Right lobe of liver (tissue), 4 donors: ENCODE data around the gene PLEKHA3.

Experiments
- POLR2A ChIP-seq: fragments of 450-650 bp; IDR thresholded peaks from one replicate; pipeline ENCODE4 v1.6.1; 2017; ENCODE audit warnings: antibody characterized with exemption, mild to moderate bottlenecking
- TF ChIP-seq, protein P1 (sequence below), 4 donors: fragments of 200-600 bp in 3 of 4; fragments of 450-650 bp in 1 of 4; IDR thresholded peaks; one replicate each; pipeline versions ENCODE4 v1.5.1 to v1.8.0; 2016 to 2022; ENCODE audit warnings: antibody characterized with exemption in 4 of 4, mild to moderate bottlenecking in 2 of 4
- donor health status: DM: no; HTN: no; CAD: no.
- donor health status: DM: no; HTN: no; CAD: no.
- donor health status: DM: no; HTN: yes; CAD: no.

DNA sequence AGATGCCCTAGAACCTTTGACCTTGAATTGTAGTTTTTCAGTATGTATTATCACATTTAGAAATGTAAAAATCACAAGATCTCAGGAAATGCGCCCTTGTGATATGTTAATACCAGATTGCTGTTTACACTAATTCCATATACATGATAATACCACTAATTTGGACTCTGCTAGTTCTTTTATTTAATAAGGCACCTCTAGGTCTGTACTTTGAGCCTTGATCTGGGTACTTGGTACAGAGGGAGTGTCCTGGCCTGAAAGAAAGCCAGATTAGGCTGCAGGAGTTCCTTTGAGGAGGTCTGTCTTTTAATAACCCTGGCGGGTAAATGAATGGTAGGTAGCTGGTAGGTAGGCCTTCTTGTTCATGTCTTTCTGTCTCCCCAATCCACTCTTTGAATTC is 26.3 kb downstream of the PLEKHA3 start:
- TF ChIP-seq, protein P1, sequence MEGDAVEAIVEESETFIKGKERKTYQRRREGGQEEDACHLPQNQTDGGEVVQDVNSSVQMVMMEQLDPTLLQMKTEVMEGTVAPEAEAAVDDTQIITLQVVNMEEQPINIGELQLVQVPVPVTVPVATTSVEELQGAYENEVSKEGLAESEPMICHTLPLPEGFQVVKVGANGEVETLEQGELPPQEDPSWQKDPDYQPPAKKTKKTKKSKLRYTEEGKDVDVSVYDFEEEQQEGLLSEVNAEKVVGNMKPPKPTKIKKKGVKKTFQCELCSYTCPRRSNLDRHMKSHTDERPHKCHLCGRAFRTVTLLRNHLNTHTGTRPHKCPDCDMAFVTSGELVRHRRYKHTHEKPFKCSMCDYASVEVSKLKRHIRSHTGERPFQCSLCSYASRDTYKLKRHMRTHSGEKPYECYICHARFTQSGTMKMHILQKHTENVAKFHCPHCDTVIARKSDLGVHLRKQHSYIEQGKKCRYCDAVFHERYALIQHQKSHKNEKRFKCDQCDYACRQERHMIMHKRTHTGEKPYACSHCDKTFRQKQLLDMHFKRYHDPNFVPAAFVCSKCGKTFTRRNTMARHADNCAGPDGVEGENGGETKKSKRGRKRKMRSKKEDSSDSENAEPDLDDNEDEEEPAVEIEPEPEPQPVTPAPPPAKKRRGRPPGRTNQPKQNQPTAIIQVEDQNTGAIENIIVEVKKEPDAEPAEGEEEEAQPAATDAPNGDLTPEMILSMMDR (IDR thresholded peaks at IDR 0.05): no peak
- no peak for TF ChIP-seq POLR2A
